HUES6 (cell line): ENCODE measurements around the gene SLC6A2.
"Not testable (repeated sequence)": the region's sequence is repeated elsewhere in the genome, so short reads cannot be mapped to it uniquely, and the experiment has no call there.

Experiments
- H3K27ac ChIP-seq: 2 replicates; pipeline ENCODE4 v1.7.0; 2013; ENCODE audit warnings: low read depth, mild to moderate bottlenecking, low read length, inconsistent platforms
- H3K27me3 ChIP-seq: 2 replicates; pipeline ENCODE4 v1.6.1; 2013; ENCODE audit warnings: low read length; ENCODE audit not compliant: control insufficient read depth, insufficient read depth
- H3K36me3 ChIP-seq: 2 replicates; pipeline ENCODE4 v1.6.1; 2013; ENCODE audit warnings: low read length; ENCODE audit not compliant: control insufficient read depth, insufficient read depth
- H3K4me1 ChIP-seq: 2 replicates; pipeline ENCODE4 v1.6.1; 2013; ENCODE audit warnings: low read length; ENCODE audit not compliant: control insufficient read depth, insufficient read depth
- H3K4me3 ChIP-seq: 2 replicates; pipeline ENCODE4 v1.5.1; 2013; ENCODE audit warnings: low read depth, low read length
- H3K9ac ChIP-seq: one replicate; pipeline ENCODE4 v1.6.1; 2013; ENCODE audit warnings: mild to moderate bottlenecking, low read length
- H3K9me3 ChIP-seq: 2 replicates; pipeline ENCODE4 v1.6.1; 2013; ENCODE audit warnings: low read depth, low read length; ENCODE audit not compliant: control insufficient read depth, insufficient read depth

The SLC6A2 gene

DNA sequence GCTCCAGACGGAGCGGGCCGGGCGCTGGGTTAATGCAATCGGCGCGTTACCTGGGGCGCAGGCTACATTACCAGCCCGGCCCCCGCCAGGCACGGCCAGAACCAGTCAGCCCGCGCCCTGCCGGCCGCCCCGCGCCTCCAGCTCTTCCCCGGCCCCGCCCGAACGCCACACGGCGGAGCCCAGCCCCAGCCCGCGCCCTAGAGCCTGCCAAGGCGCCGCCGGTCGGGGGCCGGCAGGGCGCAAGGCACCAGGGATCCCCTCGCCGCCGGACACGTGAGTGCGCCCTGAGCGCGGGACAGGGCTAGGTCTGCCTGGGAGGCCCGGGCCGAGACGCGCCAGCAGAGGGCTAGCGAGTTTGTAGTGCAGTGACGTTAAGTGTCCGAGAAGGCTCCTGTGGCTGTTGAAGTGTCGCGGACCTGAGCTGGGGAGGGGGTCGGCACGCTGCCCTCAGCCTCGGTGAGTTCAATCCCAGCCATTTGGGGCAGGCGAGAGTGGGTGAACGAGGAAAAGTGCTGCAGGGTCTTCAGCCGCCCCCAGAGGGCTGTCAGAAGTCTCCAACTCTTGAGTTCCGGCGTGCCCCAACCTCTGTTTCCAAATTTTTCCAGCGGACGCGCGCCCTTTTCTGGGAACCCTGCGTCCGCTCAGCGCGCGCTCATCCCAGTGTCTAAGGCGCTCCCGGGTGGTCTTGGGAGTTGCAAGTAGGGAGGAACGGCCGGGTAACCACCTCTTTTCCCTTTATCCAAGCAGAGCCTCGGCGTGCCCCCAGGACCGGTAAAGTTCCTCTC is at the start of gene SLC6A2:
SLC6A2 (plus strand) TSS at position 92 of the 785 bp plus-strand sequence. CDS start 707 bp downstream, outside the sequence.
- no peaks in the 10 kb centered on the region for H3K4me1 ChIP-seq
- no peaks in the 10 kb centered on the region for H3K36me3 ChIP-seq
- no peak within 1 kb of the TSS for H3K27ac ChIP-seq
- no peak within 1 kb of the TSS for H3K9ac ChIP-seq
- peaks cover 96% of the 10 kb centered on the region for H3K27me3 ChIP-seq
- no peaks in the 10 kb centered on the region for H3K9me3 ChIP-seq
- peak within 1 kb of the TSS; percentile 73 for H3K4me3 ChIP-seq

DNA sequence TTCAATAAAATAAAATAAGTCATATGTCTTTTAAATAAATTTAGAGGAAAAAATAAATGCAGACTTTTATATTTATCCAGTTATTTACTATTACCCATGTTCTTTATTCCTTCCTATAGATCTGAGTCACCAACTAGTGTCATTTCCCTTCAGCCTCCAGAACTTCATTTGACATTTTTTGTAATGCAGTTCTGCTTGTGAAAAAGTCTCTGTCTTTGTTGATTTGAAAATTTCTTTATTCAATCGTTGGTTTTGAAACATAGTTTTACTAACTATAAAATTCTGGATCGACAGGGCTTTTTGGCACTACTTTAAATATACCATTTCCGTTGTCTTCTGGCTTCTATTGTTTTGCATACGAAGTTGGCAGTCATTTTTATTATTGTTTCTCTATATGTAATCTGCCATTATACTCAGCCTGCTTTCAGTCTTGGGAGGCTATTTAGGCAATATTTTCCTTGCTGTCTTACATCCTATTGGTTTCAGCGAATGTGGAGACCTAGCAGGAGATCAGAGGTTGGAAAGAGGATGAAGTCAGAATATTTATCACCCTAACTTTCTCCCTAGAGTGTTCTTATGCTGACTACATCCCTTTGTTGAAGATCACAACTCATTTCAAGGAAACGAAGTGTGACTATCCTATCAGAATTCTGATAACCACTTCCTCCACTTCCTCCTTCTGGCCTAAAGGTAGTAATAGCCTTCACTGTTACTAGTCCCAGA is 42.0 kb upstream of the SLC6A2 start:
- no peak overlapping the region for H3K4me3 ChIP-seq
- no peaks in the 10 kb centered on the region for H3K36me3 ChIP-seq
- H3K4me1 ChIP-seq: no peaks in the 10 kb centered on the region
- peaks cover 17% of the 10 kb centered on the region for H3K9me3 ChIP-seq
- H3K27ac ChIP-seq: no peak overlapping the region
- no peak overlapping the region for H3K9ac ChIP-seq
- H3K27me3 ChIP-seq: no peaks in the 10 kb centered on the region

DNA sequence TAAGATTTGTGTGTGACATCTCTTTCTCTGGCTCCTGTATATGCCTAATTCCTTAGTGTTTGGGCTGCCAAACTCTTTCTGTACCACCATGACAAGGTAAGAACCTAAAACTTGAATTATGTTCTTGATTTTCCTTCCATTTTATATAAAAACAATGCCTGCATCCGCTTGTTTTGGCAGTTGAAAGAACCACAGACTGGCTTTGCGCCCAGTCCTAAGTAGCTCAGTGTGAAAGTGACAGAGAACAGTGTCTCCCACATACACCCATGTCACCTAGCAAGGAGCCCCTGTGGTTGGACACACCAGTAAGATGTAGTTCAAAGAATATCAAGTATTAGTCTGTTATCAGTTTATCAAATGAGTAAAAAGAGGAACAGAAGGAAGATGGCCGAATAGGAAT is 40.7 kb upstream of the SLC6A2 start:
- no peak overlapping the region for H3K9ac ChIP-seq
- no peaks in the 10 kb centered on the region for H3K27me3 ChIP-seq
- peaks cover 17% of the 10 kb centered on the region for H3K9me3 ChIP-seq
- no peaks in the 10 kb centered on the region for H3K36me3 ChIP-seq
- H3K4me3 ChIP-seq: no peak overlapping the region
- H3K27ac ChIP-seq: no peak overlapping the region
- H3K4me1 ChIP-seq: no peaks in the 10 kb centered on the region

DNA sequence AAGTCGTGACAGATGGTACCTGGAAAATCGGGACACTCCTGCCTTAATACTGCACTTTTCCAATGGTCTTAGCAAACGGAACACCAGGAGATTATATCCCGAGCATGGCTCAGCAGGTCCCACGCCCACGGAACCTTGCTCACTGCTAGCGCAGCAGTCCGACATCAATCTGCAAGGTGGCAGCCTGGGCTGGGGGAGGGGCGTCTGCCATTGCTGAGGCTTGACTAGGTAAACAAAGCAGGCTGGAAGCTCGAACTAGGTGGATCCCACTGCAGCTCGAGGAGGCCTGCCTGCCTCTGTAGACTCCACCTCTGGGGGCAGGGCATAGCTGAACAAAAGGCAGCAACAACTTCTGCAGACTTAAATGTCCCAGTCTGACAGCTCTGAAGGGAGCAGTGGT is 40.1 kb upstream of the SLC6A2 start:
- H3K4me1 ChIP-seq, H3K36me3 ChIP-seq, H3K27me3 ChIP-seq, H3K9ac ChIP-seq, H3K27ac ChIP-seq, H3K4me3 ChIP-seq: not testable (repeated sequence)
- H3K9me3 ChIP-seq: peaks cover 17% of the 10 kb centered on the region

DNA sequence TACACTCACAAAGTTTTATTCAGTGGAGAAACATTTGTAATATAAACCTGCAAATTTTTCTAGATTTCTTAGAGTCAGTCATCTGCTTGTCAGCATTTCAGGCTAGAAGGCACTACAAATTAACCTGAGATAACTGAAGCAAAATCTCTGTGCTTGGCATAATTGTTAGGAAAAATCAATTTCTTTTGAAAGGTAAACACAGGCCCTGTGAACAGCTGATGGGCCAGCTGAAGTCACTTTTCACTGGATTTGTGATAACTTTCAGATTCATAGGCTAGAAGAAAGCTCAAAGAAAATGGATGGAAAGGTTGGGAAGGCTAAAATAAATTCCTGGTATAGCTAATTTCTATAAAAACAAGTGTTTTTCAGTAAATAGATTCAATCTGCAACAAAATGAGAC is 34.0 kb upstream of the SLC6A2 start:
- H3K9me3 ChIP-seq: no peaks in the 10 kb centered on the region; the same call in 1 of the 2 replicates
- peaks cover 7% of the 10 kb centered on the region for H3K4me1 ChIP-seq
- no peak overlapping the region for H3K4me3 ChIP-seq
- no peaks in the 10 kb centered on the region for H3K27me3 ChIP-seq
- H3K36me3 ChIP-seq: no peaks in the 10 kb centered on the region
- no peak overlapping the region for H3K9ac ChIP-seq
- no peak overlapping the region for H3K27ac ChIP-seq

DNA sequence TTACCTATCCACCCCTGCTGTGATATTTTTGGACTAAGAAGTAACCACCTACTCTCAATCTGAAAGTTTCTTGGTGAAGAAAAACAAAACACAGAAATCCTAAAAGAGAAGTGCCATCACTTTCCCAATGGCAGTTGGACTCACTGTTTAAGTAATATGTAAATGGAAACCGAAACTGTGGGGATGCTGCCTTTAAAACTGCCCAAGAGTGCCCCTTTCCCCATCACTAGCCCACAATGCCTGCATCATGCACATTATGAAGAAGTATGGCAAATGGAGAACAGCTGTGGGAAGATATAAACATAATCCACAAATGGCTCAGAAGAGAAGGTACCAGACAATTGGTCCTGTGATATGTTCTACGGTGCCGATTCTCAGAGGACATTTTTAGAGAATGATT is 33.5 kb upstream of the SLC6A2 start:
- no peak overlapping the region for H3K27ac ChIP-seq
- H3K9me3 ChIP-seq: no peaks in the 10 kb centered on the region; the same call in 1 of the 2 replicates
- no peak overlapping the region for H3K4me3 ChIP-seq
- no peaks in the 10 kb centered on the region for H3K27me3 ChIP-seq
- no peak overlapping the region for H3K9ac ChIP-seq
- H3K4me1 ChIP-seq: peaks cover 7% of the 10 kb centered on the region
- H3K36me3 ChIP-seq: no peaks in the 10 kb centered on the region

DNA sequence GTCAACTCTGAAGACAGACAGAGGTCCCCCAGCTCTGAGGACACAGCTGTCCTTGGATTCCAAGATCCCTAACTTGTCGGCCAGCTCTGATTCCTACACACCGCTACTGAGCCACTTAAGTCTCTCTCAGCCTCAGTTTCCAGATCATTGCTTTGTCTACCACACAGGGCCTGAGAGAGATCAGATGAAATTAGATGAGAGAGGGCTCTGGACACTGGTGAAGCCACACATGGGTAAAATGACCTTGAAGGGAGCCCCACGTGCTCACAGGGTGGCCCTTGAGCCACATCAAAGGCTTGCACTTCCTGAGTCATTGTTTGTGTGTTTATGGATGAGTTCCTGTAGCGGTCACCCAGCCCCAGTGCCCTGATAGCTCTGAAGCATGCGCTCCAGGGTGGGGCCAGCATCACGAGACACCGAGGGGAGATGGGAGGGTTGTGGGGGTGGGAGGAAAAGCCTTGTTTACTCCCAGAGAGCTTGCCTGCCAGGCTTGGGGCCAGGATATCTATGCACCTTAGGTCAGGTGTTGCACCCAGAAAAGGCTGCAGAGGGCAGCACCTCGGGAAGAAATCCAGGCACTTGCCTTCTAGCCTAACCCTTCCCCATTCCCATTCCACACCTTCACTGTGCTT is 32.7 kb upstream of the SLC6A2 start:
- H3K27ac ChIP-seq: no peak overlapping the region
- H3K4me3 ChIP-seq: no peak overlapping the region
- H3K4me1 ChIP-seq: peaks cover 7% of the 10 kb centered on the region
- no peaks in the 10 kb centered on the region for H3K36me3 ChIP-seq
- H3K9ac ChIP-seq: no peak overlapping the region
- no peaks in the 10 kb centered on the region for H3K27me3 ChIP-seq
- peaks cover 2% of the 10 kb centered on the region; the same call in 1 of the 2 replicates for H3K9me3 ChIP-seq

DNA sequence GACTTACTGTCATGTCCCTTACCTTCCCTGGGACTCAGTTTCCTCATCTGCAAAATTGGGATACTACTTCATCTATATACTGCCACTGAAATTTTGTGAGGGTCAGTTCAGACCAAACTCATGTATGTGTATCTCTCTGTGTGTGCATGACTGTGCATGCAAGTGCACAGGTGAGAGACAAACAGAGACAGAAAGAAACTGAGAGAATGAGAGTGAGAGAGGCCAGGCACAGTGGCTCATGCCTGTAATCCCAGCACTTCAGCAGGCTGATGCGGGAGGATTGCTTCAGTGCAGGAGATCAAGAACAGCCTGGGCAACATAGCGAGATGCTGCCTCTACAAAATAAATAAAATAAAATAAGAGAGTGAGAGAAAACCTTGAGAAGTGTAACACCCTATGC is 32.1 kb upstream of the SLC6A2 start:
- Histone ChIP-seq H3K4me3 (no peak overlapping the region), H3K27ac (no peak overlapping the region), H3K9ac (no peak overlapping the region), H3K36me3 (no peaks in the 10 kb centered on the region), H3K4me1 (peaks cover 10% of the 10 kb centered on the region), H3K9me3 (peaks cover 5% of the 10 kb centered on the region), H3K27me3 (no peaks in the 10 kb centered on the region)

DNA sequence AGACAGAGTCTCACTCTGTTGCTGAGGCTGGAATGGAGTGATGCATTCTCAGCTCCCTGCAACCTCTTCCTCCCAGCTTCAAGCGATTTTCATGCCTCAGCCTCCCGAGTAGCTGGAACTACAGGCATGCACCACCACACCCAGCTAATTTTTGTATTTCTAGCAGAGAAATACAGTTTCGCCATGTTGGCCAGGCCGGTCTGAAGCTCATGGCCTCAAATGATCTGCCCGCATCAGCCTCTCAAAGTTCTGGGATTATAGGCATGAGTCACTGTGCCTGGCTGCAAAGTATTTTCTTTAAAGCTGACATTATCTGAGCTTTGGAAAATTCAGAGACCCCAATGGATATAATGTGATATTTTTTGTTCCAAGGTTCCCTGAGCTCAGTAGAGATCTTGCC is 31.1 kb upstream of the SLC6A2 start:
- H3K27ac ChIP-seq: no peak overlapping the region
- H3K36me3 ChIP-seq: no peaks in the 10 kb centered on the region
- H3K4me1 ChIP-seq: peaks cover 10% of the 10 kb centered on the region
- H3K4me3 ChIP-seq: no peak overlapping the region
- H3K27me3 ChIP-seq: no peaks in the 10 kb centered on the region
- no peak overlapping the region for H3K9ac ChIP-seq
- peaks cover 15% of the 10 kb centered on the region for H3K9me3 ChIP-seq

DNA sequence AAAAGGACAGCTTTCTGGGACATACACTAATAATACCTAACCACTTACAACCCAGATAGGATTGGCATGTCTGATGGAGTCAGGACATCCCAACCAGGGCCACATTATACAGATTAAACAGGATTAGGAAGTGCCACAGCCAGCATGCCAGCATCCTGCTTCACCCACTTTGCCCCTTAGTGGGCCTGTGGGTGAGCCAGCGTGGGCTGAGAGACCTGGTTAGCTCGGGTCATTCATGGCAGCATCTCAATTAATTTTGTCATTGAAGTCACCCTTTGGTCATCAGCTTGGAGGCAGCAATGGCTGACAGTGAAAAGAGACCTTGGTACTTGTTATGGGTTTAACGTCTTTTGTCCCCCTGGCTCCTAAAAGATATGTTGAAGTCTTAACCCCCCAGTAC is 29.9 kb upstream of the SLC6A2 start:
- Histone ChIP-seq H3K27ac (no peak overlapping the region), H3K36me3 (no peaks in the 10 kb centered on the region), H3K4me1 (peaks cover 10% of the 10 kb centered on the region), H3K27me3 (no peaks in the 10 kb centered on the region), H3K4me3 (no peak overlapping the region), H3K9ac (no peak overlapping the region), H3K9me3 (peaks cover 20% of the 10 kb centered on the region)
